Activated CD4-positive, alpha-beta T cell treated with anti-CD3 and anti-CD28 coated beads, Interleukin-10, Interleukin-2, amounts not matched to agents 100 ng/mL and 50 ng/mL, durations not matched to agents 16 hours and 8 hours (primary cell): ENCODE data around the gene ETNK1.
"Not testable (repeated sequence)": the region's sequence is repeated elsewhere in the genome, so short reads cannot be mapped to it uniquely, and the experiment has no call there.

Experiments
- DNase-seq: peaks from one replicate; pipeline ENCODE4 v3.0.0-alpha.2; 2020

The ETNK1 gene

GRCh38 chr12:22691319-22691718 lies 66.3 kb downstream of the ETNK1 start:
- DNase-seq: no peak

DNA sequence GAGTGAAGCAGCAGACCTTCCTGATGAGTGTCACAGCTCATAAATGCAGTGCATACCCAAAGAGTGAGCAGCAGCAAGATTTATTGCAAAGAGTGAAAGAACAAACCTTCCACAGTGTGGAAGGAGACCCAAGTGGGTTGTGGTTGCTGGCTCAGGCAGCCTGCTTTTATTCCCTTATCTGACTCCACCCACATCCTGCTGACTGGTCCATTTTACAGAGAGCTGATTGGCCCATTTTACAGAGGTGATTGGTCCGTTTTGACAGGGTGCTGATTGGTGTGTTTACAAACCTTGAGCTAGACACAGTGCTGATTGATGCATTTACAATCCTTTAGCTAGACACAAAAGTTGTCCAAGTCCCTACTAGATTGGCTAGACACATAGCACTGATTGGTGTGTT lies 67.5 kb downstream of the ETNK1 start:
- not testable (repeated sequence) for DNase-seq

DNA sequence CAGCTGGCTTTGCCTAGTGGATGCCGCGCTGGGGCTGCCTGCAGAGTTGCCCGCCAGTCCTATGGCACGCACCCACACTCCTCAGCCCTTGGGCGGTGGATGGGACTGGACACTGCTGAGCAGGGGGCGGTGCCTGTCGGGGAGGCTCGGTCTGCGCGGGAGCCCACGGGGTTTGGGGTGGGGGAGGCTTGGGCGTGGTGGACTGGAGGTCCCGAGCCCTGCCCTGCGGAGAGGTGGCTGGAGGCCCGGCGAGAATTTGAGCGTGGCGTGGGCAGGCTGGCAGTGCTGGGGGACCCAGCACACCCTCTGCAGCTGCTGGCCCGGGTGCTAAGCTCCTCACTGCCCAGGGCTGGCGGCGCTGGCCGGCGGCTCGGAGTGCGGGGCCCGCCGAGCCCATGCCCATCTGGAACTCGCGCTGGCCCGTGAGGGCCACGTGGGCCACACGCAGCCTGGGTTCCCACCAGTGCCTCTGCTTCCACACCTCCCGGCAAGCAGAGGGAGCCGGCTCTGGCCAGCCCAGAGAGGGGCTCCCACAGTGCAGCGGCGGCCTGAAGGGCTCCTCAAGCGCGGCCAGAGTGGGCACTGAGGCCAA lies 68.1 kb downstream of the ETNK1 start:
- DNase-seq: no peak

- DNase-seq: no peak
Measured at GRCh38 chr12:22698576-22698975, 73.6 kb downstream of the ETNK1 start.

DNA sequence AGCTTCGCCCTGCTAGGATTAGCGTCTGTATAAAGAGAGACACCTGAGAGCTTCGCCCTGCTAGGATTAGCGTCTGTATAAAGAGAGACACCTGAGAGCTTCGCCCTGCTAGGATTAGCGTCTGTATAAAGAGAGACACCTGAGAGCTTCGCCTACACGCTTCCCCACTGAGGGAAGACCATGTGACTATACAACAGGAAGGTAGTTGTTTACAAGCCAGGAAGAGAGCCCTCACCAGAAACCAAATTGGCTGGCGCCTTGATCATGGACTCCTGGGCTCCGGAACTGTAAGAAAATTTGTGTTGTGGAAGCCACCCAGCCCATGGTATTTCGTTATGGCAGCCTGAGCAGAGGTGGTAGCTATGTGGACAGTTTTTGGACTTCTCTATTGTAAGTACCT lies 74.7 kb downstream of the ETNK1 start:
- not testable (repeated sequence) for DNase-seq

DNA sequence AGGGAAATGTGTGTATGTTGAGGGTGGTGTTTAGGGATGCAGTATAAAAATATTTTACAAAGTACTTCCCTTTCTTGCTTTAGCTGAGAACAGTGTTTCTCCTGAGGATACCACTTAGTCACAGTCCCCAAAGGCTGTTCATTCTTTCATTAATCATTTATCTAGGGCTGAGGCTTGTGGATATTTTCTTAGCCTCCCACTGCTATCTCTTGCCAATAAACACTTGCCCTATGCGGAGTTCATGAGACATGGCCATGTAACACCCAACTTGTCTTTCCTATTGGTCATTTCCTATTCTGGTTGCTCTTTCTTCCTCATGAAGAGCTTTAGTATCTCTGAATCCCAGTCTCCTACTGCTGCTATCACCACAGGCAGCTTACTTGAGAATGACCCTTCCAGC lies 75.1 kb downstream of the ETNK1 start:
- no peak for DNase-seq

DNA sequence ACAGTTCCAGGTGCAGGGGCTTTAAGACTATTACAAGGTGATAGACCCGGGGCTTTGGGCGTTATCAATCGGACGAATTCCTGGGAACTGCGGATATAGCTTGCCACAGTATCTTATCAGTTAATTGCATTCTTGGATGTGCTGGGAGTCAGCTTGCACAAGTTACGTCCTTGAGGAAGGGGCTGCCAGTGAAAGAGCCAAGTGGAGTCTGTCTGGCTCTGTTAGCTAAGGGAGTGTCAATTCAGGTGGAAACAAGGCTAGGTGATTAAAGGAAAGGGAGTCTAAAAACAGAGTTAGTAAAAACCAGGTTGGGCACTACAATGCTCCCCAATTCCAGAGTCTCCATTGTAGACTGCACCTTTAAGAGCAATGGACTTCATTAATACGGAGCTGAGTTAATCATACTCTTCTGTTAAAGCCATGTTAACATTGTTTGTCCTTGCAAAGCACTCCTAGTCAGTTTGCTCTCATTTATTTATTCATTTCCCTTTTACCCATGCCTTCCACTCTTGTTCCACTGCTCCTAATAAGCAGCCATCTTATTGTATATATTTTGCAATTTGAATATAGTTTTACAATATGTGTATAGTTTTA lies 76.3 kb downstream of the ETNK1 start:
- not testable (repeated sequence) for DNase-seq

DNA sequence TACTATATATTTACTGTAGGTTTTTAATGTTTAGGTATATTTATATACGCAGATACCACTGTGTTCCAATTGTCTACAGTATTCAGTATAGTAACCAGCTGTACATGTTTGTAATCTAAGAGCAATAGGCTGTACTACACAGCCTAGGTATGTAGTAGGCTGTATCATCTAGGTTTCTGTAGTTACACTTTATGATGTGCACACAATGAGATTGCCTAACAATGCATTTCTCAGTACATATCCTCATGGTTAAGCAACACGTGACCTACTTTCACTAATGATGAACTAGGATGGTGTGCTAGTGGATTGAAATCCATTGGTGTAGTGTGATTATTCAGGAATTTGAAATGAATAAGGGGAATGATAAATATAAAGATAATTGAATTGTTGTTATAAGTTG lies 77.7 kb downstream of the ETNK1 start:
- DNase-seq: no peak

- DNase-seq: peak; percentile 6
Measured at GRCh38 chr12:22709292-22709691, 84.3 kb downstream of the ETNK1 start.

DNA sequence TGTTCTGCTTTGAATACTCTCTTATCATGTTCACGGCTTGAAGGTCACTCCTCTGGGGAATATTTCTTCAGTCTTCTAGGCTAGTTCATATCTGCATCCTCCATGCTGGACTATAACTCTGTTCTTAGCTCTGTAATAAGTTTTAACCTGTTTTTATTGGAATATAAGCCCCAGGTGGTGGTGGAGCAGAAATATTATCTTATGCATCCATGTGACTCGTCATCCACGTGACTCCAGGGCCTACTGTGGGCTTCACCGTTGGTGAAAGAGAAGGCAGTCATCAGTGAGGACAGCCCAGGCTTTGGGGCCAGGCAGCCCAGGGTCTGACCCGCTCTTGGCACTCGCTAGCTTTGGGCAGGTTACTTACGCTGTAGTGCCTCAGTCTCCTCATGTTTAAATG lies 87.1 kb downstream of the ETNK1 start:
- DNase-seq: no peak

- no peak for DNase-seq
Measured at GRCh38 chr12:22715254-22715653, 90.3 kb downstream of the ETNK1 start.

GRCh38 chr12:22719745-22720144 lies 94.8 kb downstream of the ETNK1 start:
- DNase-seq: no peak

- no peak for DNase-seq
Measured at GRCh38 chr12:22722081-22722480, 97.1 kb downstream of the ETNK1 start.

DNA sequence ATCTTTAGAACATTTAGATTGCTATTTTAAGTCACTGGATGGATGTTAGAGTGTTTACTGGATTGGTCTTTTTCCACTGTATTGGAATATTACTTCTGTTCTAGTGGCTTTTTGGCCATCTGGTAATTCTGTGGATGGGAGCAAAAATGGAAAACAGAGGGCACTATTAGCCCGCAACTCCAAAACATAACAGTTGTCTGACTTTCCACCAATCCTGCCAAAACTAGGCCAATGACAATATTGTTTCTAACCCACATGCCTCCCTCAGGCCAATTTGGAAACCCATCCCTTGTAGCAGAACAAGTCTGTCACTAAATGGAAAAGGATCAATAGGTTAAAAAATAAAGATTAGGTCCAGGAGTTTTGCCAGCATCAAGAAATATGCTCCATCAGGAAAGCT lies 97.8 kb downstream of the ETNK1 start:
- no peak for DNase-seq

DNA sequence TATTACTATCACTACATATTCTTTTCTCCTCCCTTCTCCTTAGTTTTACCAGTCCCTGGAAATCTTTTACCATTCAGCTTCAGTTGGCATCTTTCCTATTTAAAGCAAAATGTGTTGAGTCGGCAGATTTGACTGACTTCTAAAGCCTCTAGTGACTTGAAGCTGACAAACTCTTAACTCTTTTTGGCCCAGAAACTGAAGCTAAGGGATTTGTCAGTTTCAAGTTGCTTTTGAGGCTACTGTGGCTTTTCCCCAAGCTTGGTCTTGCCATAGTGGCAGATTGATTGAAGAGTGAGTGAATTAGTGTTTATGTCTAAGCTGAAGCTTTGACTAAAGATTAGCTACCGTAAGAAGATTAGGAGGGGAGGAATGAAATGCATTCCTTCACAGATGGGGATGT lies 104.0 kb downstream of the ETNK1 start:
- DNase-seq: no peak

DNA sequence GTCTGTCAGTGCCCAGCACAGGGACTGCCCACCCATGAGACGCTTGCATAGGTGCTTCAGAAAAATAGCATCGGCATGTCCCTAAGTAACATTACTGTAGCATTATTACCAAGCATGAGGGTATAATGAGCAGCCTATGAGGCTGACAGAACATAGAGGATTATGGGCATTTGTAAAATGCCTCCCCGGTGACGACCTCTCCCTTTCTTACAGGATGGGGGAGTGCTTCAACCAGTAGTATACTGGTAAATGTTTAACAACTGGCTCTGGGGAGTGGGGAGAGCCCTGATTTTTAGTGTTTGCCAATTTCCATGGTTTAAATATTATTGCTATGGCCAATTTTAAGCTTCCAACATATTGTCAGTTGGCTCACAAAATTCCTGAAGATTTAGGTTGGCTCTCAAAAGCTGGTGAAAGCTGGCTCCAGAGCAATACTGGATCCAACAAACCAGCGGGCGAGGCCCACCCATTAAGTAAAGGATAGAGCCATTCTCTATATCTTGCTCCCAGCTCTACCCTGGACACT lies 104.5 kb downstream of the ETNK1 start:
- no peak for DNase-seq

- DNase-seq: no peak
Measured at GRCh38 chr12:22729957-22730443, 105.0 kb downstream of the ETNK1 start.

DNA sequence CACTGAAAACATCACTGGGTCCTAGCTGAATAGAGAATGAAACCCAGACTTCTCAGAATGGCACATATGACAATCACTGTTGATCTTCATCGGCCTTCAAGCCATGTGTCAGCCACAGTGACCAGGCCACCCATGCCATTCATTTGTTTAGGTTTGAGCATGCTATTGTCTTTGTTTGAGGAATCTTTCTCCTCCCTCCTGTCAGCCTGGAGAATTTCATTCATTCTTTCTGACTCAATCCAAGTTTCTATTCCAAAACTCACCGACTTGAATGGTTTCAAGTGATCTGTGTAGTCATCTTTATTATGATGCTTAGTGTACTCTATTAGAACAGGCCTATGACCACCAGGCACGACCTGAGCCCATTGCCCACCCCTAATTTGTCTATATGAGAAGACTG lies 106.3 kb downstream of the ETNK1 start:
- DNase-seq: no peak

DNA sequence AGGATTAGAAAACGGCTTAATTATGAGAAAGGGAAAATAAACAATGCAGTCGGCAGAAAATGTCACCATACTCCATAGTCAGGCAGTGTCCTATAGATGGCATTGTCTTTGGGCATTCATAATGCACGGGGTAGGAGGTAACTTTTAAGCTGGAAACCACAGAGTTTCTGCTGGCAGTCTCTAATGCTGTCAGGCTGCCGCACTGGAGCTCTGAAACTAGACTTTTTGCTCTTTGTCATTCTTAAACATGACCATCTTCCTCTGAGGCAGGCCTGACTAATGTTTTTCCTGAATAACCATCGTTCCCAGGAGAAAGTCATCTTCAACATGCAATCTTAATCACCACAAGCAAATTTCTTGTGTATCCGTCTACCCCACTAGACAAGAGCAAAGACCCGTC lies 108.8 kb downstream of the ETNK1 start:
- no peak for DNase-seq

DNA sequence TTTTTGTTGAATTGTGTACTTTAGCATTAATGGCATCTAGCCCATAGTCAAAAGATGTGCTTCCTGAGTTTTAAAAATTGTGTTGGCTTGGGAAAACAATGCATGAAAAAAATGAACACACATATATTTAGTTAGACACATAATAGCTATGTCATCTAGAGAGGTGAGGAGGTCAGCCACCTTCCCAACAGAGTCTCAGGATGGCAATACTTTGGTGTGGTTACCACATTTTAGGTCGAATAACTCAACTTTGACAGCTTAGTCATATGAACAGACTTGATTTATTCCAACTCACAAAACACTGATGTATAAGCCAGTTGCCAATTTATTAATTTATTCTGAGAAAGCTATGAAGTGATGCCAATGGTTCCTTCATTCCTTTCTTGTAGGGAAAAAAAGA lies 114.0 kb downstream of the ETNK1 start:
- no peak for DNase-seq
